GM19463 (cell line): Measurements from ENCODE around the gene SEPHS2.

Experiments
- ATAC-seq: cut with Tn5 transposase; IDR thresholded peaks from one replicate; pipeline ENCODE4 v1.9.1; 2021; ENCODE audit warnings: mild to moderate bottlenecking, moderate library complexity; ENCODE audit not compliant: unreplicated experiment

SEPHS2 gene

GRCh38 chr16:30434852-30435251 is 10.8 kb downstream of the SEPHS2 start:
- no peak for ATAC-seq

- ATAC-seq, result no peak
Observed at GRCh38 chr16:30430428-30430970, 15.2 kb downstream of the SEPHS2 start.

GRCh38 chr16:30429678-30430427 is 15.8 kb downstream of the SEPHS2 start, which contains the start of gene DCTPP1:
Gene DCTPP1 (minus strand): TSS chr16:30430030. CDS start chr16:30429980, 50 bp downstream.
- peak; percentile 96 for ATAC-seq

- no peak for ATAC-seq
Observed at GRCh38 chr16:30429418-30429677, 16.3 kb downstream of the SEPHS2 start.

- ATAC-seq, result no peak
Observed at GRCh38 chr16:30428055-30428454, 17.6 kb downstream of the SEPHS2 start.

GRCh38 chr16:30421010-30421409 is 24.7 kb downstream of the SEPHS2 start:
- no peak for ATAC-seq

- no peak for ATAC-seq
Observed at GRCh38 chr16:30418350-30419181, 27.1 kb downstream of the SEPHS2 start.

GRCh38 chr16:30417529-30418349 is 27.9 kb downstream of the SEPHS2 start:
- ATAC-seq, result peak; percentile 75

- ATAC-seq, result no peak
Observed at GRCh38 chr16:30416624-30417528, 28.8 kb downstream of the SEPHS2 start.

- no peak for ATAC-seq
Observed at GRCh38 chr16:30416047-30416603, 29.5 kb downstream of the SEPHS2 start.

GRCh38 chr16:30414159-30414558 is 31.5 kb downstream of the SEPHS2 start:
- no peak for ATAC-seq

GRCh38 chr16:30413112-30413806 is 32.4 kb downstream of the SEPHS2 start:
- no peak for ATAC-seq

- no peak for ATAC-seq
Observed at GRCh38 chr16:30409125-30410060, 36.3 kb downstream of the SEPHS2 start.

- ATAC-seq, result no peak
Observed at GRCh38 chr16:30407804-30408534, 37.7 kb downstream of the SEPHS2 start.

GRCh38 chr16:30407102-30407803 is 38.4 kb downstream of the SEPHS2 start, which contains the start of gene ZNF771:
Gene ZNF771 (plus strand): TSS chr16:30407606. CDS start chr16:30408054, 448 bp downstream.
- peak; percentile 74 for ATAC-seq

- peak; percentile 4 for ATAC-seq
Observed at GRCh38 chr16:30406795-30407101, 38.9 kb downstream of the SEPHS2 start.
